MM.1S (cell line): ENCODE data around the gene CPSF2.
A peak's percentile ranks its signal among the peaks of the same experiment; 100 is the strongest.

Experiments used
- DNase-seq: peaks from one replicate; pipeline ENCODE4 v3.0.0-alpha.2; 2015
- H2AFZ ChIP-seq: fragments of 300-600 bp; sonication (generic); 2 replicates; pipeline ENCODE4 v1.6.0; 2016; ENCODE audit warnings: antibody characterized with exemption, low read length
- H3F3A ChIP-seq: fragments of 300-600 bp; sonication (generic); 2 replicates; pipeline ENCODE4 v1.6.1; 2016; ENCODE audit warnings: mild to moderate bottlenecking, antibody characterized with exemption, low read length, moderate library complexity, mixed read lengths; ENCODE audit not compliant: insufficient read depth
- H3K27ac ChIP-seq: fragments of 300-600 bp; sonication (generic); 2 replicates; pipeline ENCODE4 v1.5.1; 2016; ENCODE audit warnings: mild to moderate bottlenecking, low read length
- H3K27me3 ChIP-seq: fragments of 300-600 bp; sonication (generic); replicated peaks from 2 replicates; pipeline ENCODE4 v1.6.0; 2016; ENCODE audit warnings: low read length; ENCODE audit not compliant: insufficient read depth
- H3K36me3 ChIP-seq: fragments of 300-600 bp; sonication (generic); replicated peaks from 2 replicates; pipeline ENCODE4 v1.6.1; 2016; ENCODE audit warnings: mild to moderate bottlenecking, low read length, mixed read lengths; ENCODE audit not compliant: insufficient read depth
- H3K4me1 ChIP-seq: fragments of 300-600 bp; sonication (generic); 2 replicates; pipeline ENCODE4 v1.6.1; 2016; ENCODE audit warnings: low read length, mixed read lengths
- H3K4me2 ChIP-seq: fragments of 300-600 bp; sonication (generic); 2 replicates; pipeline ENCODE4 v1.6.0; 2016; ENCODE audit warnings: low read depth, low read length
- H3K4me3 ChIP-seq: fragments of 300-600 bp; sonication (generic); 2 replicates; pipeline ENCODE4 v1.5.1; 2016; ENCODE audit warnings: low read length, mixed read lengths
- H3K79me2 ChIP-seq: fragments of 300-600 bp; sonication (generic); 2 replicates; pipeline ENCODE4 v1.6.1; 2016; ENCODE audit warnings: mixed run types, low read length, mixed read lengths
- H3K9ac ChIP-seq: fragments of 300-600 bp; sonication (generic); 2 replicates; pipeline ENCODE4 v1.6.1; 2016; ENCODE audit warnings: low read length, mixed read lengths
- H3K9me2 ChIP-seq: fragments of 300-600 bp; sonication (generic); replicated peaks from 2 replicates; pipeline ENCODE4 v1.6.1; 2016; ENCODE audit warnings: mild to moderate bottlenecking, low read length, mixed read lengths; ENCODE audit not compliant: insufficient read depth
- H3K9me3 ChIP-seq: fragments of 300-600 bp; sonication (generic); replicated peaks from 2 replicates; pipeline ENCODE4 v1.6.1; 2016; ENCODE audit warnings: mild to moderate bottlenecking, low read length, mixed read lengths; ENCODE audit not compliant: insufficient read depth
- H4K20me1 ChIP-seq: fragments of 300-600 bp; sonication (generic); 2 replicates; pipeline ENCODE4 v1.6.1; 2016; ENCODE audit warnings: mild to moderate bottlenecking, low read length, moderate library complexity, mixed read lengths; ENCODE audit not compliant: insufficient read depth
- CTCF ChIP-seq: fragments of 300-600 bp; sonication (generic); IDR thresholded peaks from 2 replicates; pipeline ENCODE4 v1.5.1; 2016; ENCODE audit warnings: antibody characterized with exemption, low read length, mixed read lengths
- EZH2 ChIP-seq: fragments of 300-600 bp; sonication (generic); optimal IDR thresholded peaks from 2 replicates; pipeline ENCODE3; 2017; ENCODE audit warnings: low read depth, mild to moderate bottlenecking, antibody characterized with exemption, low read length, mixed read lengths
- EZH2phosphoT487 ChIP-seq: fragments of 300-600 bp; sonication (generic); IDR thresholded peaks from 2 replicates; pipeline ENCODE4 v1.6.1; 2018; ENCODE audit warnings: antibody characterized with exemption, low read length

The CPSF2 gene

GRCh38 chr14:92105073-92105892, 16.5 kb upstream of the CPSF2 start:
- Histone ChIP-seq H3K27me3 (no peaks in the 10 kb centered on the region), H4K20me1 (no peaks in the 10 kb centered on the region), H3F3A (no peaks in the 10 kb centered on the region), H3K79me2 (peaks cover 24% of the 10 kb centered on the region), H3K36me3 (no peaks in the 10 kb centered on the region), H3K9me3 (no peaks in the 10 kb centered on the region), H2AFZ (peak overlapping the region; percentile 77; the same call in 1 of the 2 replicates), H3K4me2 (peak overlapping the region; percentile 52; the same call in 1 of the 2 replicates), H3K27ac (peak overlapping the region; percentile 41; the same call in 1 of the 2 replicates), H3K4me1 (no peaks in the 10 kb centered on the region), H3K4me3 (peak overlapping the region; percentile 77), H3K9me2 (no peaks in the 10 kb centered on the region), H3K9ac (peak overlapping the region; percentile 58; the same call in 1 of the 2 replicates)
- DNase-seq: no peak
- no peak for TF ChIP-seq EZH2phosphoT487
- TF ChIP-seq CTCF: no peak
- TF ChIP-seq EZH2: no peak

GRCh38 chr14:92105893-92106142, 16.0 kb upstream of the CPSF2 start:
- H3K79me2 ChIP-seq: peaks cover 19% of the 10 kb centered on the region

GRCh38 chr14:92106143-92106926, 15.4 kb upstream of the CPSF2 start, which contains the start of gene ATXN3:
TSS of gene ATXN3 (minus strand) at chr14:92106582. CDS start at chr14:92106552, 30 bp downstream.
- H3K79me2 ChIP-seq: peaks cover 19% of the 10 kb centered on the region
- peak within 1 kb of the TSS; percentile 55; the same call in 1 of the 2 replicates for H3K4me2 ChIP-seq
- no peaks in the 10 kb centered on the region for H3K27me3 ChIP-seq
- no peaks in the 10 kb centered on the region for H3F3A ChIP-seq
- H4K20me1 ChIP-seq: no peaks in the 10 kb centered on the region
- no peaks in the 10 kb centered on the region for H3K9me3 ChIP-seq
- TF ChIP-seq CTCF (peak; percentile 50), EZH2 (no peak)
- no peaks in the 10 kb centered on the region for H3K9me2 ChIP-seq
- H3K27ac ChIP-seq: peak within 1 kb of the TSS; percentile 41; the same call in 1 of the 2 replicates
- peak within 1 kb of the TSS; percentile 77 for H2AFZ ChIP-seq
- no peaks in the 10 kb centered on the region for H3K36me3 ChIP-seq
- peak; percentile 93 for DNase-seq
- peak within 1 kb of the TSS; percentile 77 for H3K4me3 ChIP-seq
- H3K4me1 ChIP-seq: no peaks in the 10 kb centered on the region
- H3K9ac ChIP-seq: peak within 1 kb of the TSS; percentile 58

More at GRCh38 chr14:92105893-92106142, 16.0 kb upstream of the CPSF2 start:
- H3K9me2 ChIP-seq: no peaks in the 10 kb centered on the region
- TF ChIP-seq EZH2: no peak
- TF ChIP-seq CTCF: no peak
- no peak for TF ChIP-seq EZH2phosphoT487
- H3K4me1 ChIP-seq: no peaks in the 10 kb centered on the region
- peak overlapping the region; percentile 41; the same call in 1 of the 2 replicates for H3K27ac ChIP-seq
- H3K9me3 ChIP-seq: no peaks in the 10 kb centered on the region
- peak overlapping the region; percentile 77 for H2AFZ ChIP-seq
- H3K36me3 ChIP-seq: no peaks in the 10 kb centered on the region
- no peaks in the 10 kb centered on the region for H3F3A ChIP-seq
- no peaks in the 10 kb centered on the region for H3K27me3 ChIP-seq
- H3K4me3 ChIP-seq: peak overlapping the region; percentile 77
- H3K9ac ChIP-seq: peak overlapping the region; percentile 58
- no peaks in the 10 kb centered on the region for H4K20me1 ChIP-seq
- H3K4me2 ChIP-seq: peak overlapping the region; percentile 52; the same call in 1 of the 2 replicates
- DNase-seq: no peak
